Measurements from ENCODE around the gene LDB2. TPM values are rescaled to one million over a fixed set of nuclear protein-coding genes. Genes with fewer than 3 reads are reported as not detected.

Gene LDB2
- total RNA-seq, 4 donors from 2014 or later = 26.4 to 62.7 (median 40.7) TPM

GRCh38 chr4:16580514-16580913, 317.9 kb downstream of the LDB2 start:
- no peak for DNase-seq (ENCODE audit: low spot score in 2 of 2)
- no peaks in the 10 kb centered on the region for H3K9me3 ChIP-seq
- TF ChIP-seq POLR2A (IDR thresholded peaks at IDR 0.05) = no peak
- TF ChIP-seq CTCF (IDR thresholded peaks at IDR 0.05) = no peak
- no peak for TF ChIP-seq EP300 (IDR thresholded peaks at IDR 0.05)
- H3K4me1 ChIP-seq = no peaks in the 10 kb centered on the region
- no peak overlapping the region for H3K27ac ChIP-seq
- no peaks in the 10 kb centered on the region for H3K27me3 ChIP-seq
- no peaks in the 10 kb centered on the region for H3K36me3 ChIP-seq
- no peak overlapping the region for H3K4me3 ChIP-seq

DNA sequence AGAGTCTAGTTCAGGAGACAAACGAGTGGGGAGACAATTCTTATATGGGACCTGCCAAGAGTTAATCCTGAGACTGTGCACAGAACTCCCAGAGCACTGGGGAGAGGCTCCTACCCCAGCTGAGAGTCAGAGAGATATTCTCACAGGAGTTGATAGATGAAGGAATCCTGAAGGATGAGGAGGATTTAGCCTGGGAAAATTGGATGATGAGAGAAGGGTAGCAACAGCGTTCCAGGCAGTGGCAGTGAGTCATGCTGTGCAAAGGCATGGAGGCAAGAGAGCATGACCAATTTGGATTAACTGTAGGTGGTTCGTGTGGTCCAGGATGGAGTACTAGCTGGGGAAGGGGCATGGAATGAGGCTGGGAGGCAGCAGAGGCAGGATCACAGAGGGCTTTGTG, 318.6 kb downstream of the LDB2 start:
- no peak for TF ChIP-seq POLR2A (IDR thresholded peaks at IDR 0.05)
- TF ChIP-seq CTCF (IDR thresholded peaks at IDR 0.05) = no peak
- TF ChIP-seq EP300 (IDR thresholded peaks at IDR 0.05) = no peak
- Histone ChIP-seq H3K9me3 (no peaks in the 10 kb centered on the region), H3K27ac (no peak overlapping the region), H3K27me3 (no peaks in the 10 kb centered on the region), H3K4me3 (no peak overlapping the region), H3K4me1 (no peaks in the 10 kb centered on the region), H3K36me3 (no peaks in the 10 kb centered on the region)
- no peak for DNase-seq (ENCODE audit: low spot score in 2 of 2)
- 39 to 59% methylated on average over 3 of the region's 3 CpGs for WGBS, 2 donors

DNA sequence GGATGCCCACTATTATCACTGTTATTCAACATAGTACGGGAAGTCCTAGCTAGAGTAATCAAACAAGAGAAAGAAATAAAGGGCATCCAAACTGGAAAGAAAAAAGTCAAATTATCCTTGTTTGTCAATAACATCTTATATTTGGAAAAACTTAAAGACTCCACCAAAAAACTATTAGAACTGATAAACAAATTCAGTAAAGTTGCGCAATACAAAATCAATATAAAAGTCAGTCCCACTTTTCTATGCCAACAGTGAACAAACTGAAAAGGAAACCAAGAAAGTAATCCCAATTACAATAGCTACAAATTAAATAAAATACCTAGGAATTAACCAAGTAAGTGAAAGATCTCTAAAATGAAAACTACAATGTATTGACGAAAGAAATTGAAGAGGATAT, 321.3 kb downstream of the LDB2 start:
- TF ChIP-seq CTCF (IDR thresholded peaks at IDR 0.05) = no peak
- no peak for TF ChIP-seq EP300 (IDR thresholded peaks at IDR 0.05)
- no peak for TF ChIP-seq POLR2A (IDR thresholded peaks at IDR 0.05)
- Histone ChIP-seq H3K36me3 (no peaks in the 10 kb centered on the region), H3K4me1 (peaks cover 0 to 22% (median 0%) of the 10 kb centered on the region in 4 donors), H3K27ac (no peak overlapping the region), H3K9me3 (no peaks in the 10 kb centered on the region), H3K27me3 (no peaks in the 10 kb centered on the region), H3K4me3 (no peak overlapping the region)
- 96 to 98% methylated on average over 3 of the region's 3 CpGs for WGBS, 2 donors
- DNase-seq (ENCODE audit: low spot score in 2 of 2) = no peak

GRCh38 chr4:16574981-16575380, 323.5 kb downstream of the LDB2 start:
- H3K27me3 ChIP-seq = no peaks in the 10 kb centered on the region
- no peak overlapping the region for H3K4me3 ChIP-seq
- DNase-seq (ENCODE audit: low spot score in 2 of 2) = no peak
- TF ChIP-seq CTCF (IDR thresholded peaks at IDR 0.05) = no peak
- no peak for TF ChIP-seq POLR2A (IDR thresholded peaks at IDR 0.05)
- no peak for TF ChIP-seq EP300 (IDR thresholded peaks at IDR 0.05)
- WGBS, 2 donors = 95 to 96% methylated on average over 2 of the region's 2 CpGs
- no peaks in the 10 kb centered on the region for H3K36me3 ChIP-seq
- peaks cover 0 to 22% (median 0%) of the 10 kb centered on the region in 4 donors for H3K4me1 ChIP-seq
- H3K27ac ChIP-seq = no peak overlapping the region
- H3K9me3 ChIP-seq = no peaks in the 10 kb centered on the region

DNA sequence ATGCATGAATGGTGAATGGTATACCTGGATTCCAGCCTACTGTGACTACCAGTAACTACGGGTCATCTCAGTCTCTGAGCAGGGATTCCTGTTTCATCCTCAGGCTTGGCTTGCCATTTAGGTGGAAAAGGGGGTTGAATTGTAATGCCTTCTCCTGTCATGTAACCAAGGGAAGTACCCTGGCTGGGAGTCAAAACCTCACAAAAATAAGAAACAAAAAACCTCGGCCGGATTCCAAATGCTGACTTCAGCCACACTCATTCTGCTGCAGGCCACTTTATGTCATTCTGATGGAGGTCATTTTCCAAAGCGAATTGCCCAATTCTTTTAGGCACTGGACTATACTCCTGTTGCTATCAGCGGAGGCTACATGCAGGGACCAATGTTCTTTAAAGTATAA, 324.7 kb downstream of the LDB2 start:
- Histone ChIP-seq H3K27ac (peak overlapping the region in 2 of 4 donors; percentile 2 to 63), H3K27me3 (no peaks in the 10 kb centered on the region), H3K4me1 (peaks cover 0 to 22% (median 0%) of the 10 kb centered on the region in 4 donors), H3K4me3 (no peak overlapping the region), H3K9me3 (no peaks in the 10 kb centered on the region), H3K36me3 (no peaks in the 10 kb centered on the region)
- WGBS, 2 donors = 24 to 44% methylated on average over 5 of the region's 5 CpGs
- no peak for TF ChIP-seq POLR2A (IDR thresholded peaks at IDR 0.05)
- no peak for TF ChIP-seq CTCF (IDR thresholded peaks at IDR 0.05)
- TF ChIP-seq EP300 (IDR thresholded peaks at IDR 0.05) = peak in 1 of 2 donors; percentile 56
- DNase-seq (ENCODE audit: low spot score in 2 of 2) = peak; percentile 34 to 87

Data from tibial nerve (tissue), 4 donors.